IMR-90 (cell line): Measurements from ENCODE around the gene JADE3. TPM values are rescaled to one million over a fixed set of nuclear protein-coding genes. Genes with fewer than 3 reads are reported as not detected.

Source experiments
- ATAC-seq: fragments of 200-7000 bp; cut with Tn5 transposase; 2 replicates; pipeline ENCODE4 v1.9.1; 2020; ENCODE audit warnings: low read depth, mild to moderate bottlenecking, moderate library complexity
- BruUV-seq: library from RNA; stranded (reverse); fragments of 400-500 nt; replicated peaks from 2 replicates; lab custom pipeline; 2021; lab: Mats Ljungman, UMichigan
- CTCF ChIA-PET: fragments of 300-600 bp; formaldehyde crosslinking; extraction: SDS; loops from one replicate; lab custom pipeline; 2021; ENCODE audit warnings: antibody characterized with exemption; lab: Yijun Ruan, JAX
- POLR2A ChIA-PET: fragments of 300-600 bp; sonication (Branson Sonifier 250); formaldehyde crosslinking; loops from one replicate; lab custom pipeline; 2022; ENCODE audit warnings: antibody characterized with exemption; ENCODE audit not compliant: unreplicated experiment; lab: Charles Lee
- DNase-seq: peaks from one replicate; pipeline ENCODE4 v3.0.0; 2013
- H2AFZ ChIP-seq: replicated peaks from 2 replicates; pipeline ENCODE3; 2013; ENCODE audit warnings: low read length, mild to moderate bottlenecking; ENCODE audit not compliant: poor library complexity
- H2AK5ac ChIP-seq: 2 replicates; pipeline ENCODE4 v1.6.1; 2013; ENCODE audit warnings: low read depth, low read length, inconsistent platforms
- H2AK9ac ChIP-seq: replicated peaks from 2 replicates; pipeline ENCODE3; 2013; ENCODE audit warnings: mild to moderate bottlenecking, low read depth, low read length, moderate library complexity; ENCODE audit not compliant: poor library complexity
- H2BK120ac ChIP-seq: 2 replicates; pipeline ENCODE4 v1.6.1; 2013; ENCODE audit warnings: low read depth, low read length, inconsistent platforms
- H2BK15ac ChIP-seq: 3 replicates; pipeline ENCODE4 v1.6.1; 2013; ENCODE audit warnings: low read depth, low read length, inconsistent platforms
- H2BK20ac ChIP-seq: 2 replicates; pipeline ENCODE4 v1.6.1; 2013; ENCODE audit warnings: low read depth, mild to moderate bottlenecking, inconsistent platforms, low read length, moderate library complexity
- H2BK5ac ChIP-seq: 2 replicates; pipeline ENCODE4 v1.6.1; 2013; ENCODE audit warnings: mild to moderate bottlenecking, low read depth, low read length, inconsistent platforms; ENCODE audit not compliant: poor library complexity, severe bottlenecking
- H3K14ac ChIP-seq: replicated peaks from 2 replicates; pipeline ENCODE4 v1.6.1; 2013; ENCODE audit warnings: low read depth, low read length, inconsistent platforms
- H3K18ac ChIP-seq: 2 replicates; pipeline ENCODE4 v1.6.1; 2013; ENCODE audit warnings: low read depth, low read length, control low read depth
- H3K23ac ChIP-seq: 2 replicates; pipeline ENCODE4 v1.6.1; 2013; ENCODE audit warnings: low read depth, low read length, inconsistent platforms
- H3K27ac ChIP-seq: 2 replicates; pipeline ENCODE4 v1.5.1; 2013; ENCODE audit warnings: mild to moderate bottlenecking, control low read depth, low read length; ENCODE audit not compliant: insufficient read depth
- H3K27me3 ChIP-seq: 2 replicates; pipeline ENCODE4 v1.6.1; 2013; ENCODE audit warnings: low read length; ENCODE audit not compliant: control insufficient read depth, insufficient read depth
- H3K36me3 ChIP-seq: 2 replicates; pipeline ENCODE4 v1.6.1; 2013; ENCODE audit warnings: low read length, mixed read lengths; ENCODE audit not compliant: control insufficient read depth, insufficient read depth
- H3K4ac ChIP-seq: 2 replicates; pipeline ENCODE4 v1.6.1; 2013; ENCODE audit warnings: low read depth, low read length, inconsistent platforms
- H3K4me1 ChIP-seq: 2 replicates; pipeline ENCODE4 v1.6.1; 2013; ENCODE audit warnings: low read length, mixed read lengths; ENCODE audit not compliant: control insufficient read depth, insufficient read depth
- H3K4me2 ChIP-seq: 2 replicates; pipeline ENCODE4 v1.6.1; 2013; ENCODE audit warnings: low read depth, mild to moderate bottlenecking, control low read depth, low read length, moderate library complexity
- H3K4me3 ChIP-seq: 2 replicates; pipeline ENCODE4 v1.5.1; 2013; ENCODE audit warnings: low read depth, mild to moderate bottlenecking, control low read depth, low read length, moderate library complexity; ENCODE audit not compliant: insufficient read depth
- H3K56ac ChIP-seq: 2 replicates; pipeline ENCODE4 v1.6.1; 2013; ENCODE audit warnings: low read length, inconsistent platforms; ENCODE audit not compliant: insufficient read depth; ENCODE audit errors: extremely low read depth
- H3K79me1 ChIP-seq, 2 experiments: 2 replicates each; pipeline ENCODE4 v1.6.1; 2013; ENCODE audit warnings: low read length in 2 of 2, inconsistent platforms in 1 of 2, low read depth in 1 of 2
- H3K9ac ChIP-seq: 2 replicates; pipeline ENCODE4 v1.6.1; 2013; ENCODE audit warnings: low read depth, low read length, control low read depth
- H3K9me1 ChIP-seq: 2 replicates; pipeline ENCODE4 v1.6.1; 2013; ENCODE audit warnings: low read length, inconsistent platforms; ENCODE audit not compliant: insufficient read depth
- H3K9me3 ChIP-seq: 2 replicates; pipeline ENCODE4 v1.6.1; 2013; ENCODE audit warnings: low read length; ENCODE audit not compliant: control insufficient read depth, insufficient read depth
- H4K20me1 ChIP-seq: 2 replicates; pipeline ENCODE4 v1.6.1; 2013; ENCODE audit warnings: low read length, inconsistent platforms; ENCODE audit not compliant: insufficient read depth
- H4K5ac ChIP-seq: 2 replicates; pipeline ENCODE4 v1.6.1; 2013; ENCODE audit warnings: mild to moderate bottlenecking, low read depth, low read length, control low read depth
- H4K8ac ChIP-seq, 2 experiments: 2 replicates each; pipeline ENCODE4 v1.6.1; 2013; ENCODE audit warnings: low read depth in 2 of 2, low read length in 2 of 2, control low read depth in 1 of 2, inconsistent platforms in 1 of 2
- H4K91ac ChIP-seq: 2 replicates; pipeline ENCODE4 v1.6.1; 2013; ENCODE audit warnings: low read depth, low read length, inconsistent platforms; ENCODE audit not compliant: insufficient read depth
- CEBPB ChIP-seq: IDR thresholded peaks from 2 replicates; pipeline ENCODE4 v1.6.1; 2012; ENCODE audit warnings: low read depth, low read length, improper control_type of control experiment
- NFE2L2 ChIP-seq: fragments of 150-350 bp; IDR thresholded peaks from 2 replicates; pipeline ENCODE4 v1.6.1; 2016; ENCODE audit warnings: low read depth, mild to moderate bottlenecking, low read length
- RCOR1 ChIP-seq: IDR thresholded peaks from 2 replicates; pipeline ENCODE4 v1.6.1; 2012; ENCODE audit warnings: mild to moderate bottlenecking, low read length, improper control_type of control experiment; ENCODE audit not compliant: insufficient replicate concordance
- RFX5 ChIP-seq: IDR thresholded peaks from 2 replicates; pipeline ENCODE4 v1.8.0; 2012; ENCODE audit warnings: low read depth, mild to moderate bottlenecking, low read length, moderate library complexity
- WGBS, 2 experiments: methylation state at CpG; one replicate each; pipeline versions ENCODE4 v1.1.5 to v1.1.7; 2013; ENCODE audit warnings: missing lambda C conversion rate in 2 of 2; ENCODE audit not compliant: insufficient read length in 1 of 2; ENCODE audit errors: extremely low coverage in 2 of 2; 5-methylcytosine and 5-hydroxymethylcytosine counted together
- dilution Hi-C: fragments of 300-500 bp; cut with HindIII; formaldehyde crosslinking; loops from one replicate; pipeline ENCODE4 v1.14.3; 2018; ENCODE audit warnings: low sequenced_read_pairs; ENCODE audit not compliant: unreplicated experiment
- in situ Hi-C: fragments of 300-500 bp; cut with MboI; formaldehyde crosslinking; loops from 3 replicates; pipeline ENCODE4 v1.14.3; 2019; ENCODE audit warnings: low sequenced_read_pairs, inconsistent platforms, mixed read lengths
- intact Hi-C: fragments of 100-400 bp; cut with micrococcal nuclease; formaldehyde crosslinking; loops from 2 replicates; pipeline ENCODE4 v1.10.0; 2022
- polyA plus RNA-seq, 3 experiments: library from polyadenylated mRNA; depleted of rRNA; stranded (reverse); fragments of >200 nt; gene quantifications; 2 replicates each; pipeline ENCODE4 v1.2.3, GENCODE V29; 2012; ENCODE audit warnings: low replicate concordance in 1 of 3
- total RNA-seq: library from RNA; depleted of rRNA; stranded (reverse); fragments of >200 nt; gene quantifications from 2 replicates; pipeline ENCODE4 v1.2.3, GENCODE V29; 2012
- TF ChIP-seq, protein P1 (sequence below): fragments of 150-350 bp; IDR thresholded peaks from 2 replicates; pipeline ENCODE4 v1.6.1; 2017; ENCODE audit warnings: mild to moderate bottlenecking, antibody characterized with exemption, low read length, low read depth
- TF ChIP-seq, protein P2 (sequence below): conservative IDR thresholded peaks from 2 replicates; pipeline ENCODE4 v1.5.1; 2012; ENCODE audit warnings: mild to moderate bottlenecking, low read depth, low read length, improper control_type of control experiment

Gene JADE3
- total and polyA plus RNA-seq, 2 of the 4 experiments (the other 2 are of a cell fraction) = 2.1 to 4.7 TPM

DNA sequence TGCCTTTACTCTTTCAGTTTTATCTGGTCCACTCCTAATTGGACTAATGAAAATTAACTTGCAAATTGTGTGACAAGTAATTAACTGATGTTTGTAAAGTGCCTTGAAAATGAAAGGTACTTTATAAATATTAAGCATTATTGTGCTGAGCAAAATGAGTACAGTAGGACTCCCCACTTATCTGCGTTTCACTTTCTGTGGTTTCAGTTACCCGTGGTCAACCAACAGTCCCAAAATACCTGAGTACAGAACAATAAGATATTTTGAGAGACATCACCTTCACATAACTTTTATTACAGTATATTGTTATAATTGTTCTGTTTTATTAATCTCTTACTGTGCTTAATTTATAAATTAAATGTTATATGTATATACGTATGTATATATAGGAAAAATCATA is 27.4 kb upstream of the JADE3 start:
- Histone ChIP-seq H2BK120ac (no peak overlapping the region), H3K56ac (no peak overlapping the region), H4K8ac (no peak overlapping the region), H3K4ac (no peak overlapping the region), H3K4me3 (no peak overlapping the region), H3K23ac (no peak overlapping the region), H2BK5ac (no peak overlapping the region), H4K20me1 (no peaks in the 10 kb centered on the region), H3K27me3 (peaks cover 2% of the 10 kb centered on the region; the same call in 1 of the 2 replicates), H2BK15ac (no peak overlapping the region), H3K4me1 (no peaks in the 10 kb centered on the region), H3K14ac (no peak overlapping the region), H4K91ac (no peak overlapping the region), H2AFZ (no peak overlapping the region), H4K5ac (no peak overlapping the region), H3K9me3 (no peaks in the 10 kb centered on the region), H3K9ac (no peak overlapping the region), H3K27ac (no peak overlapping the region), H3K79me1 (0 out of 4 replicates have a peak, but pooled peaks cover 0 to 3% of the 10 kb centered on the region in 2 experiments), H2AK5ac (no peak overlapping the region), H2AK9ac (no peak overlapping the region), H2BK20ac (no peak overlapping the region), H3K4me2 (no peak overlapping the region), H3K9me1 (no peaks in the 10 kb centered on the region), H3K36me3 (peaks cover 2% of the 10 kb centered on the region; the same call in 1 of the 2 replicates), H3K18ac (no peak overlapping the region)
- DNase-seq (no peak), ATAC-seq (no peak)
- in situ Hi-C loops (no loop called here), intact Hi-C loops (no loop called here), dilution Hi-C loops (no loop called here)
- CTCF ChIA-PET = no interaction called here
- no peak for TF ChIP-seq RCOR1
- no peak for TF ChIP-seq RFX5
- no peak for TF ChIP-seq CEBPB
- no peak for TF ChIP-seq NFE2L2
- TF ChIP-seq, protein P1, sequence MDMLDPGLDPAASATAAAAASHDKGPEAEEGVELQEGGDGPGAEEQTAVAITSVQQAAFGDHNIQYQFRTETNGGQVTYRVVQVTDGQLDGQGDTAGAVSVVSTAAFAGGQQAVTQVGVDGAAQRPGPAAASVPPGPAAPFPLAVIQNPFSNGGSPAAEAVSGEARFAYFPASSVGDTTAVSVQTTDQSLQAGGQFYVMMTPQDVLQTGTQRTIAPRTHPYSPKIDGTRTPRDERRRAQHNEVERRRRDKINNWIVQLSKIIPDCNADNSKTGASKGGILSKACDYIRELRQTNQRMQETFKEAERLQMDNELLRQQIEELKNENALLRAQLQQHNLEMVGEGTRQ = no peak
- TF ChIP-seq, protein P2, sequence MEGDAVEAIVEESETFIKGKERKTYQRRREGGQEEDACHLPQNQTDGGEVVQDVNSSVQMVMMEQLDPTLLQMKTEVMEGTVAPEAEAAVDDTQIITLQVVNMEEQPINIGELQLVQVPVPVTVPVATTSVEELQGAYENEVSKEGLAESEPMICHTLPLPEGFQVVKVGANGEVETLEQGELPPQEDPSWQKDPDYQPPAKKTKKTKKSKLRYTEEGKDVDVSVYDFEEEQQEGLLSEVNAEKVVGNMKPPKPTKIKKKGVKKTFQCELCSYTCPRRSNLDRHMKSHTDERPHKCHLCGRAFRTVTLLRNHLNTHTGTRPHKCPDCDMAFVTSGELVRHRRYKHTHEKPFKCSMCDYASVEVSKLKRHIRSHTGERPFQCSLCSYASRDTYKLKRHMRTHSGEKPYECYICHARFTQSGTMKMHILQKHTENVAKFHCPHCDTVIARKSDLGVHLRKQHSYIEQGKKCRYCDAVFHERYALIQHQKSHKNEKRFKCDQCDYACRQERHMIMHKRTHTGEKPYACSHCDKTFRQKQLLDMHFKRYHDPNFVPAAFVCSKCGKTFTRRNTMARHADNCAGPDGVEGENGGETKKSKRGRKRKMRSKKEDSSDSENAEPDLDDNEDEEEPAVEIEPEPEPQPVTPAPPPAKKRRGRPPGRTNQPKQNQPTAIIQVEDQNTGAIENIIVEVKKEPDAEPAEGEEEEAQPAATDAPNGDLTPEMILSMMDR = no peak
- BruUV-seq = no TSS peak
- POLR2A ChIA-PET = no interaction called here
- no CpG with 5 or more reads among the region's 3 CpGs for WGBS, 2 experiments
